SIG-M5 treated with dmso at 0.1 percent for 504 hours (cell line): ENCODE data around the gene CUX1.

Experiments used
- DNase-seq: peaks from one replicate; lab custom pipeline; 2025; ENCODE audit not compliant: unreplicated experiment; lab: John Stamatoyannopoulos, UW

The CUX1 gene

DNA sequence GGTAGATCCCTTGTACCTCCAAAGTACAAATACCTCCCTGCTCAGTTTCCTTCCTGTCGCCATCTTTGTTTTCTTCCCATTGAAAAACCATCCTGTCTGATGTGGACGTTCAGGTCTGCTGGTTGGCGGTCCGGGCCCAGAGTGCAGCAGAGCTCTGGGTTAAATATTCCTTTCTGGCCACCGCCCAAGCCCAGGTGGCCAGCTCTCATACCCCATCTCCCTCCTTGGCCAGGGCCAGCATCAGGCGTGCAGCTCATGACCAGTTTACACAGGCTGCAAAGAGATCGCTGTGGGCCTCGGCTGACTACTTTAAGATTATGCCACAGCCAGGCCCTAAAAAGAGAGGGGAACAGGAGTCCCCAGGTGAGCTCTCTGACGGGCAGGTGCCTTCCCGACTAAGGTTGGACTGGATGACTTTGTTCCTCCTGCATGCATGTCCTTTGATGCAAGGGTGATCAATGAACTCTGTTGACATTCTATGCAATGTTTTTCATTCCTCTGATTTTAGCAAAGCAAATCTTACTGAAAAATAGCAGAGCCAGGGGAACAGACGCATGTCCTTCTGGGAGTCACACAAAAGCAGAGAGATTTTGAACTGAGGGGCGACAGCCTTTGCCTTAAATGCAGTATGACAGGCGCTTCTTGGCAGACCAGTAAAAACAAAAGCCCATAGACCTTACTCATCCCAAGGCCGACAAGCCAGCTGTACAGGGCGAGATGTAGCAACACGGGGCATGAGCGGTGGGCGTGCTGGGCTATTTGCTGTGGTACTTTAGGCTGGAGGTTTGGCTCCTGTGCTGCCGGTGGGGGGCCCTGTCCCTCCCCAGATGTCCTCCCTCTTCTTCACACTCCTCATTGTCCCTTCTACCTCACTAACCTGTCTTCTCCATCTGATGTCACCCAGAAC is 435.9 kb downstream of the CUX1 start:
- no peak for DNase-seq

DNA sequence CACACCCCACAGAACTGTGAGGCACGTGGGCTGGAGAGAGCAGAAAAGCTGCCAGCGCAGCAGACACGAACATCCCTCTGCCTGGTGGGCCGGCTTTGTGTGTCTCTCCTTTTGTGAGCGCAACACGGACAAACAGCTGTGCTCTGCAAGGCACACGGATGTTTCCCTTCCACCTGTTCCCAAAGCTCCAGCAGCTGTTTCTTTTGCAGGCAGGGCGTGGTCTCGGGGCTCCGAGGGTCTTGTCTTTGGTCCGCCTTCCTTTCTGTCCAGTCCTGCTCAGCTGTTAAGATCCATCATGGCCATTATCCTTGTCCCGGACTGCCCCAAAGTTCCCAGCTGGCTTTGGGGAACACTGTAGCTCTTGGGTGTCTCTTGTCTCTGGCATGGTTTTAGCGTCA is 436.5 kb downstream of the CUX1 start:
- DNase-seq: no peak

DNA sequence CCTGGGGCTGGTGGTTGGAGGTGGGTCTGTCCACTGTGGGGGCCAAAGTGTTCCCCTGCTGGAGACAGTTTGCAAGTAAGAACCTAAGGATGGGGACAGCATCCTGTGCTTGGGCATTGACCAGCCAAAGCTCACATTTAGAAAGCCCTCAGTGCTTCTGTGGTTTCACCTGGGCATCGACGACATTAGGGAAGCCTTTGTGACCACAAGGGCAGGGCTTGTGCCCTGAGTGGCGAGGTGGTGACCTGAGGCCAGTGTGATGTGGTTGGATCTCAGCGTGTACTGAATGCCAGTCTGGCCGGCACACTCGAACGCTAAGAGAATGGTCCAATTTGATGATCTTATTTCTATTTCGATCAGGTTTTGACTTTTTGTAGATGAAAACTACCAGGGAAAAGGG is 437.1 kb downstream of the CUX1 start:
- no peak for DNase-seq

DNA sequence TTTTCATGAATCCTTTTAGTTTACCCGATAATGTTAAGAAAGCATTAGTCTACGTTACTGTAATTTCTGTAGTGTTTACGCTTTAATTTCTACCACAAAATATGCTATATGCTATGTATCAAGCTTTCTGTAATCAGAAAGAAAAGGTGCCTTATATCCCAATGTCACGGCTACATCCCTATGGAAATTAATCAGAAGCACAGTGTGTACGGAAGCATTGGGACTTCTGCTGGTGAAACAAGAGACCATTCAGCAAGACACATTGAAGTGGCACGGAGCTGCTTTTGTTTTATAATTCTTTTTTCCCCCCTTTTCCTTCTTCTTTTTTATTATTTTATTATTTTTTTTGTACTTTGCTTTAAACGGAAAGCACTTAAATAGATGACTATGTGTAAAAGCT is 438.1 kb downstream of the CUX1 start:
- DNase-seq: no peak

DNA sequence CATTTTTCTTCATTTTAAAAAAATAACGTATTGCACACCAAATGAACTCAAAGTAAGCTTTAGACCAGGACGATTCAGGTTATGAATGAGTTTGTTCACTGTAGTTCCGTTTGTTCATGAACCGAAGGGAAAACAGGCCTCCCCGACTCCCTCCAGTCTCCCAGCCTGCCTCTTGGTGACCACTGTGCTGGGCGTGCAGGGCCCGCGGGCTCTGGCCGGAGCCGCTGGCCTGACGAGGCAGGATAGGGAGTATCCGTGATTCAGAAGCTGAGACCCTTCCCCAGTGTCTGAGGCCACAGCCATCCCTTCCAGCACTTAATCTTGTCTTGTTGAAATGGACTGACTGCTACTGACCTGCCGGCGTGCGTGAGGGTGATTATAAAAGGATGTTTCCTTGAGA is 438.5 kb downstream of the CUX1 start:
- DNase-seq: no peak

DNA sequence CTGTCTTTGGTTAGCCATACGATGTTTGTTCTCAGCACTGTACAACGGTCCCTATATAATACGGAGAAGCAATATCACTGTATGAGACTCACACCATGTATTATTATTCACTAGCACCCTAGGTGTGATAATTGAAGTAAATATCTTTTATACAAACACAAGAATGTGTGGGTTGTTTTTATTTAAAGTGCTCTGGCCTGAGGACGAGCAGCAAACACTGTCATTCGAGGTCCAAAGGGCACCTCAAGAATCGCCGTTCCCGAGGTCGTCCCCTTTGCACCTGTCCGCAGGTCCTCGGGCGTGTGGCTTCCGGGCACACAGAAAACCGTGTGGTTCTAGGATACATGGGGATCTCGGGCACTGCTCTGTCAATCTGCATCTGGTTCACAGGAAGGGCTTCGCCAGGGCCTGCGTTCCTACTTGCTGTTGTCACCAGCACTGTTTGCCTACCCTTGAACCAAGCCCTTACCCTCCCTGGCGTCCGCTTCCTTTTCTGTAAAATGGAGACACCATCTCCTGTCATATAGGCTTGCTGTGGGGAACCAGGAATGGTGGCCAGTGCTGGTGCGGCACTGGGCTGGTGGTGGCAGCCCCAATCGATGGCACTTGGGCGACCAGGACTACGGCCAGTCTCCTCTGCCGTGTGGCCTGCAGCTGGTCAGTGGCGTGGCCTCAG is 440.8 kb downstream of the CUX1 start:
- no peak for DNase-seq

DNA sequence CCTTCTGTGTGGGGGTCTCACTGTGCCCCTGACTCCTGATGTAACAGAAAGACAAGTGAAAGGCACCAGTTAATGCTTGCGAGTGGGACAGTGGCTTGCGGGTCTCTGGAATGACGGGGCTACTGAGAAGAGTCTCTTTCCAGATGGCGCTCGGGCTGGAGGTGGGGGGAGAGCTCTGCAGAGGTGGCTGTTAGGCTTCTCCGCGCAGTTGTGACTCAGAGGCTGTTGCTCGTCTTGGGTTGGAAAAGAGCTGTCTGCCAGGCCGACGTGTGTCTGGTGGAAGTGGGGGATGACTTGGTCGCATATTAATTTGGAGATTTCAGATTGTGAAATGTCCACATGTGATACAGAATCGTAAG is 441.3 kb downstream of the CUX1 start:
- no peak for DNase-seq

DNA sequence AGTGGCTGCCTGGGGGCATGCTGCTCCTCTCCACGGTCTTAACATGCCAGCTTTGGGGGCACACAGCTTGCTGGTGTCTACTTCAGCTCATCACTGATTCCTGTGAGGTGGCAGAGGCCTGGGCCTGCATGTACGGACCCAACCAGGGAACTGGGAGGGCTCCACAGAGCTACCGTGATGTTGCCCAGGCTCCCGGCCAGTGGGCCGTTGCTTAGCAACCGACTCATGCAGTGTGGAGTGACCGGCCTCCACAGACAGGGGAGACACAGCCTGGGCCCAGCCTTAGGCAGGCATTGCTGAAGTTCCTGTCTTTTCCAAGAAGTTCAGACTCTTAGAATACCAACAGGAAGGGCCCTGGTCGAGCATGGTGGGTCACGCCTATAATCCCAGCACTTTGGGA is 443.4 kb downstream of the CUX1 start:
- no peak for DNase-seq

DNA sequence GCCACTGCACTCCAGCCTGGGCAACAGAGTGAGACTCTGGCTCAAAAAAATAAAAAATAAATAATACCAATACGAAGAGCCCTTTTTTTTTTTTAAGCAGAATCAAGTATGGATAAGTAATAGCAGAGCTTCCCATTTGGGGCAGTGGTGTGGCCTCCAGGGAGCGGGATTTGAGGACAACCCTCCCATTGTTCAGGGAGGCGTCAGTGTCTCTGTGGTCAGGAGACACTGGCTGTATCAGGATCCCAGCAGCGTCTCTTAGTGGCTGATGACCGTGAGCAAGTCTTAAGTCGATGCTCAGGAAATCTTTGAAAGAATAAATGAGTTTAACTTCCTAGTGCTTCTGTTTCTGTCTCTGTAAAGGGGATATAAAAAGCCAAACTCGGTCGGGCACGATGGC is 444.0 kb downstream of the CUX1 start:
- no peak for DNase-seq

DNA sequence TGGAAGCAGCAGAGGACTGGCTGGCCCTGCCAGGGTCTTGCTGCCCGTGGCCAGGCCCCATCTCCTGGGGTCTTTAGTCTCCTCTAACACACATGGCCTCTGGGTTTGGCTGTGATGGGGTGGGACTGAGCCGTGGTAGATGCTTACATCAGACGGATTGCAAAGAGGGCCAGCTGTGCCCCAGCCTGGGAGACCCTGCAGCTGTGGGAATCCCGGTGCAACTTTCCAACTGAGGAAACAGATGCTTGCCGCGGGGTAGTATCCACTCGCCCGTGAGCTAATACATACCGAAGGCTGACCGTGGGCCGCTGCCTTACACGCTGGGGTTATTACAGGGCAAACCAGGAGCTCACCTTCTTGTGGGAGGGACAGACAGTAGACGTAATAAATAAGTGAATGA is 445.1 kb downstream of the CUX1 start:
- no peak for DNase-seq

DNA sequence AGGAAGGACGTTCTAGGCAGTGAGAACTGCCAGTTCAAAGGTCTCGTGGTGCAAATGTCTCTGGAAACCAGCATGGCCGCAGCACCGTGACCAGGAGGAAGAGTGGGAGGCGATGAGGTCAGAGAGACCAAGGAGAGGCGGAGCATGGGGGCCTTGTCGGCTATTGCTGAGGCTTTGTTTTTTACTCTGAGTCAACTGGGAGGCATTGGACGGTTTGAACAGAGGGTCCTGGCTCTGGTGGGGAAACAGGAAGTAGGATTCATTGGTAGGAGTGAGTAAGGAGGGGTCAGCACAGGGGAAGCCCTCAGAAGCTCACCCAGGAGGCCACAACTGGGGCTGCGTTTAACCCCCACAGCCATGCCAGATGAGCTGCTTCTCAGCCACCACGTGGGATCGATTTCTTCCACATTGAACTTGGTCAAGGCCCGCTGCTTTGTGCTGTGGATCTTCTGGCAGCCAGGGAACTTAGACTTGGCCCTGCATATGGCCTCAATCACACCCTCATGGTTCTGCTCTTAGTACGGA is 447.0 kb downstream of the CUX1 start:
- DNase-seq: peak; percentile 10

DNA sequence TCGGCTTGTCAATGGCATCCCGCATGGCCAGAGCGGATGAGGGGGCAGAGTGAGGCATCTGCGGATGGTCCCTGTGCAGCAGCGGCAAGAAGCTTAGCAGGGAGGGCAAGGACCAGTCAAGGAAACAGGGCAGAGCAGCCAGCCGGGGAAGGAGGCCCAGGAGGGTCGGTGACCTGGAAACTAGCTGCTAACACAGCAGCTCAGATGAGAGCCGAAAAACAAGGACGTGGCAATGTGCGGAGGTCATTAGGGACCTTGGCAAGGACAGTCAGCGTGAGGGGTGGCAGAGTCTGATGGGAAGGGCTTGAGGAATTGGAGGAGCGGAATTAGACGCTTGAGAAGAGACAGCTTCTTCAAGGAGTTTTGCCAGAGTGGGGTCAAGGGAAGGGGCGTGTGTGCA is 449.1 kb downstream of the CUX1 start:
- DNase-seq: no peak

DNA sequence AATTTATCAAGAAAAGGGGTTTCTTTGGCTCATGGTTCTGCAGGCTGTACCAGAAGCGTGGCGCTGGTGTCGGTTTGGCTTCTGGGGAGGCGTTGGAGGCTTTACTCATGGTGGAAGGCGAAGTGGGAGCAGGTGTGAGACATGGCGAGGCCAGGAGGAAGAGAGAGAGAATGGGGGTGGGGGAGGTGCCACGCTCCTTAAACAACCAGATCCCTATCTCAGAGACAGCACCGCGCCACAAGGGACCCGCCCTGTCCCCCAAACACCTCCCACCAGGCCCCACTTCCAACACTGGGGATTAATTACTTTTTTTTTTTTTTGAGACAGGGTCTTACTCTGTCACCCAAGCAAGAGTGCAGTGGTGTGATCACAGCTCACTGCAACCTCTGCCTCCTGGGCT is 451.2 kb downstream of the CUX1 start:
- no peak for DNase-seq

DNA sequence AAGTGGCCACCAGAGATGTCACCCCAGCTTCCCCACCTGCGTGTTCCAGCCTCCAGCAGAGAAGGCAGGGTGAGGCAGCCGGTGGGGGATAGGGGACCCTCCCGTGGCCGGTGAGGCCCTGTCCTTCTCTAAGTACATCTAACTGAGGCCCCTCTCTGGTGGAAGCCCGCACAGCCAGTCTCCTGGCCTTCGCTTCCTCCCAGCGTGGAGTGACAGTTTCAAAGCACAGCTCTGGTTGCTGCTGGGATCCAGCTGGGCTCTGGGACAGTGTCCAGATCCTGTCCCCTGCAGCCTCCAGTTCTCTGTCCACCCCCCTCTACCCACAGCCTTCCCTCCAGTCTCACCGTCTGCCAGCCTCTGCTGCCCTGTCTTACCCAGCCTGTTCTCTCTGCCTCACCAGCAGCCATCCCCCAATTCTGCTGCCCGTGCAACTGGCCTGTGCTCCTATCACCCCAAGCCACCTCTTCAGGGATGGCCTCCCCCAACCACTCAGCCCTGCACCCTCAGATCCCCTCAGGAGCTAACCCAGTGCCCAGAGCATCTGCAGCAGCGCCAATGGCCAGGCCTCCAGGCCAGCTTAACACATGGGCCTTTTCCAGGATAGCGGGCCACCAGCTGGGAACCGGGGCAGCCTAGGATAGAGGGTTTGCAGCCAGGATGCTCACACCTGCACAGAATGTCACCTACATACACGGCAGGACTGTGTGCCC is 452.9 kb downstream of the CUX1 start:
- no peak for DNase-seq

DNA sequence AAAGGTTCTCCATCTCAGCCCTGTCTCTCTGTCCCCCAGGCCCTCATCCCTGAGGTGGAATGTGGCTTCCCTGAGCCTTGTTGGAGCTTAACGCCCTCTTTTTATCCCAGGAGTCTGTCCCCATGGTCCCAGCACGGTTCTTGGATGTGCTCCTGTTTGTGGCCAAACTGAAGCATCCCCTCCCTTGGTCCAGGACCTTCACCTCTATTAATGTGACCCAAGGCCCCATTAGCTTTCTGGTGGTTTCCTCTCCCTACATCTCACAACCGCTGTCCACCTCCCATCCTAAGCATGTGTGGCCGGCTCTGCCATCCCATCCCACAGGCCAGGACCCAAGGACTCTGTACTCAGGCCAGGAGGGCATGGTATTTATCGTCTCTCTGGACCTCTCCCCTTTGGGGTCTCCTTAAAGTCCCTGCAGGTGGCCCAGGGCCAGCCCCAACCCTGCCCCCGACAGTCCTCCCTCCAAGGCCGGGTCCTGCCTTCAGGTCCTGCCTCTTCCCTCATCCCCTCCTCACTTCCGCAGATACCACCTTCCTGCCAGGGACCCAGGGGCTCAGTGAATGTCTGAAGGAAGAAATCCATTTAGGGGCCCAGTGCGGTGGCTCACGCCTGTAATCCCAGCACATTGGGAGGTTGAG is 453.9 kb downstream of the CUX1 start:
- no peak for DNase-seq

DNA sequence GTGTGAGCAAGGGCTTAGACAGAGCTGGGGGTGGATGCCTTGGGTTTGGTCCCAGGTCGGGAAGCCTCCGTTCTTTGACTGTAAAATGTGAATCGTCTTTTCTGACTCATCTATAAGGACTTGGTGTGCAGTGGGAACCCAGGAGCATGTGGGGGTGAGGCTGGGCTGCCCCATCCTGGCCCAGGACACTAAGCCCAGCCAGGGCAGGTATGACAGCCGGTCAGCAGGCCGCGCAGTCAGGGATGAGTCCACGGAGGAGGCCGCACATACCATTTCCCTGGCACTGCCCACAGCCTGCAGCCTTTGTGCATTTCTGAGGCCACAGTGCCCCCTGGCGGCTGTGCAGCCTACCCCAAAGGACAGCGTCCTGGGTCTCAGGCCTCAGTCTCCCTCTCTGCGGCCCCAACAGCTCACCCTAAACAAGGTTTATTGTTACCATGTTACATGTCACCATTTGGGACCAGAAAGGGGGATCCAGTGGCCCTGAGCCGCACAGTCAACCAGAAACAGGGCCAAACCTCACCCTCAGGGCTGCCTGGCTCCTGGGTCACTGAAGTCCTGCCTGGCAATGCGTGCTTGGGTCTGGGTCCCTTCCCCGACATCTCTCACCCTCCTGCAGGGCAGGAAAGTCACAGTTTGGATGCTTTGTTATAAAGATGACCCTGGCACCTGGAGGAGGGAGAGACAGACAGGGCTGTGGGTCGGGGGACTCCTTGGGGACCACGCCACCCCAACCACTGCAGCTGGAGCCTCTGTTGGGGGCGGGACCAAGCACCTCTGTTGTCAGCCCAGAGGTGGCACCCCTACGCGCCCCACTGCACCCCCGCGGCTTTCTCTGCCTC is 454.9 kb downstream of the CUX1 start:
- DNase-seq: peak; percentile 34

DNA sequence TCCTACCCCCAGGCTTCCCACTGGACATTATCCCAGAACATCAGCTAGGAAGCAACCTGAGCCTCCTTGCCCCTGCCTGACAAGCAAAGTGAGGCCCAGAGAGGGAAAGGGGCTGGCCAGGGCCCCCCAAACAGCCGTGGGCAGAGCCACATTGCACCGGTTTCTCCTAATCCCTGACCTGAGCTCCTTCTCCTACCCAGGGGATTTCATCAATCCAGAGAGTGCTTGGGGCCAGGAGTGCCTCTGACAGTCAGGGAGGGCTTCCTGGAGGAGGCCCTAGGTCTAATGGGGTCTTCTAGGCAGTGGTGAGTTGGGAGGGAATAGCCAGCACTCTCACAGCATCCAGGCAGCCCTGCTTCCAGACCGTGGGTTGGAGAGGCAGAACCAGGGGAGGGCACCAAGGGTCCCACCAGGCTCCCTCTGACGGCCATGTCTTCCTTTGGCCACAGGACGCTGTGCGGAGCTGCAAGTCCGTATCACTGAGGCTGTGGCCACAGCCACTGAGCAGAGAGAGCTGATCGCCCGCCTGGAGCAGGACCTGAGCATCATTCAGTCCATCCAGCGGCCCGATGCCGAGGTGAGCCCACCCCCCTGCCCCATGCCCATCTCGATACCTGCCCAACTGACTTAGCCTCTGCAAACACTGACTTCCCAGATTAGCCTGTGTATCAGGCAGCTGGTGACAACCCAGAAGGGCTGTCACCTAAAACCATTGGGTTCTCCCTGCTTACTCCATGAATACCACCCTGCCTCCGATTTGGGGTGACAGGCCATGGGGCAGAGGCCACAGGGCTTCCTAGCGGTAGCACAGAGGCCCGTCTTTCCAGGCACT is 455.7 kb downstream of the CUX1 start:
- no peak for DNase-seq

DNA sequence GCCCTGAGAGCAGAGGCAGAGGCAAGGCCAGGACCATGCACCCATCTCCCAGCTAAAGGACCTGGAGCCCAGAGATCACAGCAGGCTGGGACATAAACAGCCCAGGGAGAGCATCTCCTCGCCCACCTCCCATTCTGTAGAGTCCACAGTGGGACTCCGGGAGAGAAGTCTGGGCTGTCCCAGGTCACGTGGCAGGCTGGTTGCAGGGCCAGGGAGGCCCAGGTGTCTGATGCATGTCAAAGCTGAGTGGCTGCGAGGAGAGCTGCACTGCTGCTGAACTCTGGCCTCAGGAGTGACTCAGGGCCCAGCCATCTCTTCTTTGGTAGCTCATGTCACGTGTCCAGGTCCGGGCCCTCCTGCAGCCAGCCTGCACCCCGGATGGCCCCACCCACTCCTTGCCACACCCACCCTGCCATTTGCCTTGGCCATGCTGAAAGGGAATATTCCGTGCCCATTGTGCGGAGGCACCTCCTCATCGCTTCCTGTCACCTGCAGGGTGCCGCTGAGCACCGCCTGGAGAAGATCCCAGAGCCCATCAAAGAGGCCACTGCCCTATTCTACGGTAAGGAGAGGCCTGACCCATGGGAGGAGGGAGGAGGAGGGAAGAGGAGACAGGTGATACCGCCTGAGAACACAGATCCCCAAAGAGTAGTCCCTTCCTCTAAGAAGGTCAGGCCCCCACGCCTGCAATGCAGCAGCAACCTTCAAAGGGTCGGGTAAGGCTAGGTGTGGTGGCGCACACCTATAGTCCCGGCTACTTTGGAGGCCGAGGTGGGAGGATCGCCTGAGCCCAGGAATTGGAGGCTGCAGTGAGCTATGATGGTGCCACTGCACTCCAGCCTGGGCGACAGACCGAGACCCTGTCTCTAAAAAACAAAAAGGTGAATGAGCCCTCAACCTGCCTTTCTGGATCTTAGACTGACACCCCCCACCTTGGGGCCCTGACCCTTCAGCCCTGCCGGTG is 456.6 kb downstream of the CUX1 start:
- DNase-seq: peak; percentile 75
